Thyroid gland (tissue), 4 donors: ENCODE data around the gene PRKCG.

Experiments used
- POLR2A ChIP-seq, 2 donors: fragments of 450-650 bp; IDR thresholded peaks; one replicate each; pipeline ENCODE4 v1.6.1; 2017; ENCODE audit warnings: antibody characterized with exemption in 2 of 2, mild to moderate bottlenecking in 2 of 2, moderate library complexity in 1 of 2
- TF ChIP-seq, protein P1 (sequence below), 6 experiments: fragments of 200-600 bp in 3 of 6; fragments of 450-650 bp in 3 of 6; sonication (generic) in 3 of 6; IDR thresholded peaks; one replicate each; pipeline ENCODE4 v1.5.1; 2016 to 2019; ENCODE audit warnings: antibody characterized with exemption in 6 of 6, mild to moderate bottlenecking in 2 of 6, inconsistent platforms in 1 of 6, moderate library complexity in 1 of 6

DNA sequence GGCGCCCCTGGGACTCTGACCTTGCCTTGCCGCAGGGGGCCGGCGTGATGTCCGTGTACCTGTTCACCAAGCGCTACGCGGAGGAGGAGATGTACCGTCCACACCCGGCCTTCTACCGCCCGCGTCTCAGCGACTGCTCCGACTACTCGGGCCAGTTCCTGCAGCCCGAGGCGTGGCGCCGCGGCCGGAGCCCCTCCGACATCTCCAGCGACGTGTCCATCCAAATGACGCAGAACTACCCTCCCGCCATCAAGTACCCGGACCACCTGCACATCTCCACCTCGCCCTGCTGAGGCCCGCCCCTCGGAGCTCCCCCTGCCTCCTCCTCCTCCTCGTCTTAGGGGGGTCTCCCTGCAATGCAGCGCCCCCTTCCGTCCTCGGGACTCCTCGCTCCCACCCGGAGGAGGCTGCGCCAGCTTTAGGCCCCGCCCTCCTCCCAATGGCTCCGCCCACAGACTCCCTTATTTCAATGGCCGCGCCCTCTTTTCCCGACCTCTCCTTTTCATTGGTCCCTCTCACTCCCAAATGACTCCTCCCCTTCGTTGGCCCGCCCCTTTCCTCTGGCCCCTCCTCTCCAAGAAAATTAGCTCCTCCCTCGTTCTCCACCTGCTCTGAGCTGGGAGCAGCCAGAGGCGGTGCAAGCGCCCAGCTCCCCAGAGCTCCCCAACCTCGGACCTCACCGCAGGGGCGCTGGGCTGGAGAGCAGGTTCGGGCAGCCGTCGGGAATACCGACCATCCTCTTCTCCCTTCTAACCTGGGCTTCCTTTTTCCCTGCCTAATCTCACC is 60.2 kb downstream of the PRKCG start:
- TF ChIP-seq, protein P1, sequence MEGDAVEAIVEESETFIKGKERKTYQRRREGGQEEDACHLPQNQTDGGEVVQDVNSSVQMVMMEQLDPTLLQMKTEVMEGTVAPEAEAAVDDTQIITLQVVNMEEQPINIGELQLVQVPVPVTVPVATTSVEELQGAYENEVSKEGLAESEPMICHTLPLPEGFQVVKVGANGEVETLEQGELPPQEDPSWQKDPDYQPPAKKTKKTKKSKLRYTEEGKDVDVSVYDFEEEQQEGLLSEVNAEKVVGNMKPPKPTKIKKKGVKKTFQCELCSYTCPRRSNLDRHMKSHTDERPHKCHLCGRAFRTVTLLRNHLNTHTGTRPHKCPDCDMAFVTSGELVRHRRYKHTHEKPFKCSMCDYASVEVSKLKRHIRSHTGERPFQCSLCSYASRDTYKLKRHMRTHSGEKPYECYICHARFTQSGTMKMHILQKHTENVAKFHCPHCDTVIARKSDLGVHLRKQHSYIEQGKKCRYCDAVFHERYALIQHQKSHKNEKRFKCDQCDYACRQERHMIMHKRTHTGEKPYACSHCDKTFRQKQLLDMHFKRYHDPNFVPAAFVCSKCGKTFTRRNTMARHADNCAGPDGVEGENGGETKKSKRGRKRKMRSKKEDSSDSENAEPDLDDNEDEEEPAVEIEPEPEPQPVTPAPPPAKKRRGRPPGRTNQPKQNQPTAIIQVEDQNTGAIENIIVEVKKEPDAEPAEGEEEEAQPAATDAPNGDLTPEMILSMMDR (IDR thresholded peaks at IDR 0.05), result no peak
- TF ChIP-seq POLR2A (IDR thresholded peaks at IDR 0.05), result no peak
